Stimulated activated naive CD8-positive, alpha-beta T cell treated with anti-CD3 and anti-CD28 coated beads, Interleukin-15, amount 100 ng/mL, for 72 hours (primary cell): Measurements from ENCODE around the gene SP110.
"Not testable (repeated sequence)": the region's sequence is repeated elsewhere in the genome, so short reads cannot be mapped to it uniquely, and the experiment has no call there.

Source experiments
- ATAC-seq: fragments of 150-1000 bp; cut with Tn5 transposase; 2 replicates; pipeline ENCODE4 v1.10.0; 2021; ENCODE audit warnings: mild to moderate bottlenecking, moderate library complexity
- DNase-seq, 2 donors: peaks; one replicate each; pipeline ENCODE4 v3.0.0; 2021 to 2022
- H3K27ac Mint-ChIP-seq, 2 donors: one replicate each; pipeline ENCODE4 v1.8.0; 2022; ENCODE audit warnings: mild to moderate bottlenecking in 2 of 2, mixed read lengths in 2 of 2, moderate library complexity in 2 of 2
- H3K27me3 Mint-ChIP-seq: one replicate; pipeline ENCODE4 v1.8.0; 2022; ENCODE audit warnings: mixed read lengths
- H3K4me1 Mint-ChIP-seq: one replicate; pipeline ENCODE4 v1.8.0; 2022; ENCODE audit warnings: mild to moderate bottlenecking, mixed read lengths
- H3K4me3 Mint-ChIP-seq, 2 donors: one replicate each; pipeline ENCODE4 v1.8.0; 2022; ENCODE audit warnings: mild to moderate bottlenecking in 2 of 2, mixed read lengths in 2 of 2, moderate library complexity in 1 of 2
- H3K9me3 Mint-ChIP-seq, 2 donors: one replicate each; pipeline ENCODE4 v1.8.0; 2022; ENCODE audit warnings: mixed read lengths in 2 of 2

Gene SP110

DNA sequence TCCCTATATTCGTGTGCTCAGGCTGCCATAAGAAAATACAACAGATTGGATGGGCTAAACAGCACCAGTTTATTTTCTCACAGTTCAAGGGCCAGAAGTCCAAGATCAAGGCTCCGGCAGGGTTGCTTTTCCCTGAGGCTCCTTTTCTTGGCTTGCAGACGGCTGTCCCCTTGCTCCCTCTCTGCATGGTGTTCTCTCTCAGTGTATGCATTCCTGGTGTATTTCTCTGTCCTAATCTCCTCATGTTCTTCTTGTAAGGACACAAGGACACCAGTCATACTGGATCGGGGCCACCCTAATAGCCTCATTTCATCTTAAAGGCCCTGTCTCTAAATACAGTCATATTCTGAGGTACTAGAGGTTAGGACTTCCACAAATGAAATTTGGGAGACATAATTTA, 88.4 kb downstream of the SP110 start:
- peaks cover 8% of the 10 kb centered on the region for H3K27me3 Mint-ChIP-seq
- DNase-seq (no peak), ATAC-seq (no peak)
- no peak overlapping the region for H3K4me3 Mint-ChIP-seq
- no peak overlapping the region for H3K27ac Mint-ChIP-seq
- no peaks in the 10 kb centered on the region for H3K4me1 Mint-ChIP-seq
- no peaks in the 10 kb centered on the region for H3K9me3 Mint-ChIP-seq

DNA sequence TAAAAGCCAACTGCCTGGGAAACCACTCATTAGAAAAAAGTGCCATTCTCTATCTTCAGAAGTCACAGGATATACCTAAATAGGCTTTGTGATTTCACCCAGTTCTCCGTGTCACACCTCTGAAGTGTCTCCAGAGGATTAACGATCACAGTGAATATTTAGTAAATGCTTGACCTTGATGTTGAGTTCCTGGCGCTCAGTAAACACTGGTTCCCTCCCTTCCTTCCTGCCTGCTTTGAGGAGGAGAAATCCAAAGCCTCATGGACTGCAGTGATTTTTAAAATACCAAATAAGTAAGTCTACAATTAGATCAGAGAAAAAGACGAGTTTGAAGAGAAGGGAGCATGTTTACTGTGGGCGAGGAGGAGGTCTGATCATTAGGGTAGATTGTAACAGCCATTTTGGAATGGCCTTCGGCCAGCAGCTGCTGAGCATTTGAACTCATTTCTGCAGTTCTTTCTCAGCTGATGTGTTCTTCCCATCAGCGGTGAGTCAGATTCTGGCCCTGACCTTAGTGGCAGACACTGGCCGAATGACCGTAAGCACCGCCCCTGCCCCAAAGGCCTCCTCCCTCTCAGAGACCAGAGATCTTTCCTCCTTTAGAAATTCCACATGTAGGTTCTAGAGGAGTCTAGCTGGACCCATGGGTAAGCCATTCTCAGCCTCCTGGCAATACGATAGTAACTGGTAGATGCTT, 89.0 kb downstream of the SP110 start:
- Mint-ChIP-seq H3K27ac (no peak overlapping the region), H3K27me3 (peaks cover 8% of the 10 kb centered on the region), H3K4me1 (no peaks in the 10 kb centered on the region), H3K4me3 (no peak overlapping the region), H3K9me3 (no peaks in the 10 kb centered on the region)
- ATAC-seq = no peak
- no peak for DNase-seq

DNA sequence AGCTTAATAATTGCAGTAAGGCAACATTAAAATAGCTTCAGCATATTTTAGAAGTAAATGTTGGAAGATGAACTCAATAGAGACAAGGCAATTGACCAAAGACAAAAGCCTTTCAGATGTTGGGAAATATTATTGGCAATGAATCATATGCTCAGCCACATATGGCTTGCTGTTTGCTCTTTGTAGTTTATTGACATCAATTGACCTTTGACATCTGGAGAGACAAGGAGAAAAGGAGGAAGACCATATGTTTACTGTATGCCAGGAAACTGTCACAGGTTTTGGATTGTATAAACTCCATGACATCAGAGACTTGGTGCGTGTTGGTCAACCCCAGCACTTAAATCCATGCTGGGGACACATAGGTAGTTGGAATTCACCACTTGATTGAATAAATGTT, 90.4 kb downstream of the SP110 start:
- Mint-ChIP-seq H3K4me3 (no peak overlapping the region), H3K27me3 (peaks cover 8% of the 10 kb centered on the region), H3K9me3 (no peaks in the 10 kb centered on the region), H3K27ac (no peak overlapping the region), H3K4me1 (peaks cover 14% of the 10 kb centered on the region)
- ATAC-seq = no peak
- DNase-seq = no peak

DNA sequence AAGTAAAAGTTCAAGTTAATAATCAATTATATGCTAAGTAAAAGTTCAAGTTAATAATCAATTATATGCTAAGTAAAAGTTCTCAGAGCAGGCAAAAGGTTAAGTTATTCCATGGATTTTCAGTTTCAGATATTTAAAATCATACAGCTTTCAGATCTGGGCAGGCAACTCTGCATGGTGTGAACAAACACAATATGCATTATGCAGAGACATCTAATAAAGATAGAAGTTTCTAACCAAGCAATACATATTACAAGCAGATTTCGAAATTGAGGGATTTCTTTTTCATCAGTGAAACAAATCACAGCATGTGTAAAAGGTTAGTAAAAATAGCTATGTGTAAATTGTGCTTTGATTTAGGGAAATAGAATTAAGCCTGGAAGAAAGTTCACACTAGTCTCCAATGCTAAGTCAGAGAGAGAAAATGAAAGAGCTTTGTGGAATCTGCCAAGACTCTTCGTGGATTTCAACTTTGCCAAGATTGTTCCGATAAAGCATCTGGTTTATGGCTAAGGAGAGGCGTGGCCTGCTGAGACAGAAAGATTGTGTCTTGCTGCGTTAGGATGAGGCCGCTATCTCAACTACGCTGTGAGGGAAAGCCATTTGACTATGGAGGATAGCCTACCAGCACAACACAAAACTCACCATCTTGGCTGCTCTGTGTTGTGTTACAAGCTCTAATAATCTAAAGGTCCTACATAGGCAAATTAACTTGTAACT, 91.0 kb downstream of the SP110 start:
- no peak overlapping the region for H3K27ac Mint-ChIP-seq
- H3K27me3 Mint-ChIP-seq = peaks cover 8% of the 10 kb centered on the region
- no peak overlapping the region for H3K4me3 Mint-ChIP-seq
- no peaks in the 10 kb centered on the region for H3K9me3 Mint-ChIP-seq
- H3K4me1 Mint-ChIP-seq = peaks cover 17% of the 10 kb centered on the region
- no peak for DNase-seq
- no peak for ATAC-seq

DNA sequence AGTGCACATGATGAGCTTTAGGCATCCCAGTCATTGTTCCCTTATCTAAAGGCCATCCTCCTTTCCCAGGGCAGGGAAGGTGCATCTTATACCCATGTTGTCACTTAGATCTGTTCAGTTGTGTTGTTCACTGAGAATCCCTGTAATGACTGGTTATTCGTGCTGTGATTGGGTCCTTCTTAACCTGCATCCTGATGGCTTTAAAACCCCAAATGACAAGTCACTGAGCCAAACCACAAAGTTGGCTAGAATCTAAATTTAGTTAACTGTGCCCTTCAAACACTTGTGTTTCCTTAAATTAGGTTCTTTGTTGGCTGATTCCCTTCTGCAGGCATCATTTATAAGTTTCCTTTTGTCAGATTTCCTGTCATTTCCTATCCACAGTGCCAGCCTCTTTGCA, 92.6 kb downstream of the SP110 start:
- peaks cover 17% of the 10 kb centered on the region for H3K4me1 Mint-ChIP-seq
- H3K27me3 Mint-ChIP-seq = peaks cover 8% of the 10 kb centered on the region
- no peak for DNase-seq
- no peaks in the 10 kb centered on the region for H3K9me3 Mint-ChIP-seq
- no peak overlapping the region for H3K4me3 Mint-ChIP-seq
- no peak overlapping the region for H3K27ac Mint-ChIP-seq
- no peak for ATAC-seq

DNA sequence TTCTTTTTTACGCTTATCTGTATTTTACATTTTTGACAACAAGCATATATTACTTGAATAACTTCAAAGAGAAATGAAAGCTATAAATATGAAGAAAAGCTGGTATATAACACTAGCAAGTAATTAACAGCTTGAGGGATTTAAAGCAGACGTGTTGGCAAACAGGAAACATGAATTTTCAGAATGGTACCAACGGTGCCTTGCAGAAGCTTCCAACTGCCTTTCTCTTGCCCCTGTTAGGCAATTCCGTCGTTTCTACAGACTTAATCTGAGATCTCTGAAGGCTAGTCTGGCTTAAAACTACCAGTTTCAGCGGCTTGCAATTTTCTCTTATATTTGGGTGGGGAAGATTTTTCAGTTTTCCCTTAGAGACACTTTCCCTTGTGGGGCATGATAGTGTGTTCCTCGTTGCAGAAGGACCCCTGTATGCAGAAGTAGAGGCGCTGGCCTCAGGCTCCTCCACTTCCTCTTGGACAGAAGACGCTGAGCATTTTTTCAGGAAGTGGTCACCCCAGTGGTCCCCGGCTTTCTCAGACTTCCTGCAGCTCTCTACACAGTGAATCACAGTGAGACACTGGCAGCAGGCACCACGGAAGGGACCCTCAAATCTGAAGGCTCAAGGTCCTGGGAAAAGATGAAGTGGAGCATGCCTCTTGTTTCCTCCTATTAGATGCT, 94.9 kb downstream of the SP110 start:
- ATAC-seq = peak; percentile 79
- peak overlapping the region in 1 of 2 donors; percentile 37 for H3K27ac Mint-ChIP-seq

DNA sequence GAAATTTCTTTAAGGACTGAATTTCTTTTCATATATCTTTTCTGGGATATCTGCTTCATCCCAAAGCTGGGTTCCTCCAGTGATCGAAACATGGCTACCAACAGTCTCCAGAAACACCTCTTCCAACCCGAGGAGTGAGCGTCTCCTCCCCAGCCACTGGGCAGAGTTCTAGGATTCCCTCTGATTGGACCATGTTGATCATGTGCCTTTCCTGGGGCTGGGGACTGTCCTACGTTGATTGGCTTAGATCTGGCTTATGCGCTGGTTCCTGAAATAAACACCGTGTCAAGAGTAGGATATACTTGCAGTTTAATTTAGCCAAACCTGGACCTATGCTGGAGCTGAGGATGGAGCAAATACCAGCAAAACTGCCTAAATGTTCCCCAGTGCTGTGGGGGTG, 95.5 kb downstream of the SP110 start:
- H3K27ac Mint-ChIP-seq = no peak overlapping the region
- H3K9me3 Mint-ChIP-seq = peaks cover 7 to 10% of the 10 kb centered on the region in 2 donors
- peaks cover 17% of the 10 kb centered on the region for H3K4me1 Mint-ChIP-seq
- no peak overlapping the region for H3K4me3 Mint-ChIP-seq
- no peak for ATAC-seq
- DNase-seq = no peak
- H3K27me3 Mint-ChIP-seq = no peaks in the 10 kb centered on the region

More for the DNA sequence above, 94.9 kb downstream of the SP110 start:
- H3K4me3 Mint-ChIP-seq = peak overlapping the region; percentile 62 to 76
- H3K9me3 Mint-ChIP-seq = peaks cover 7 to 10% of the 10 kb centered on the region in 2 donors
- DNase-seq = peak in 1 of 2 donors; percentile 15
- peaks cover 17% of the 10 kb centered on the region for H3K4me1 Mint-ChIP-seq
- no peaks in the 10 kb centered on the region for H3K27me3 Mint-ChIP-seq

DNA sequence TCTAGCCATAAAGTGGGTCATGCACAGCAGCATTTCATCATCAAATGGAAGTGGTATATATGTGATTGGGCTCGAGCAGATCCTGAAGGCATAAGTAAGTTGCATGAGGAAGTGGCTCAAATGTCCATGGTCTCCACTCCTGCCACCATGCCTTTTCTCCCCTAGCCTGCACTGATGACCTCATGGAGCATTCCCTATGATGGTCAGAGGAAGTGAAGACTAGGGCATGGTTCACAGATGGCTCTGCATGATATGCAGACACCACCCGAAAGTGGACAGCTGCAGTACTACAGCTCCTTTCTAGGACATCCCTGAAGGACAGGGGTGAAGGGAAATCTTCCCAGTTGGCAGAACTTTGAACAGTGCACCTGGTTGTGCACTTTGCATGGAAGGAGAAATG, 99.4 kb downstream of the SP110 start:
- peaks cover 14% of the 10 kb centered on the region for H3K4me1 Mint-ChIP-seq
- not testable (repeated sequence) for H3K27me3 Mint-ChIP-seq, ATAC-seq, H3K4me3 Mint-ChIP-seq, DNase-seq
- peaks cover 7 to 15% of the 10 kb centered on the region in 2 donors for H3K9me3 Mint-ChIP-seq
- H3K27ac Mint-ChIP-seq = peak overlapping the region in 1 of 2 donors; percentile 4

DNA sequence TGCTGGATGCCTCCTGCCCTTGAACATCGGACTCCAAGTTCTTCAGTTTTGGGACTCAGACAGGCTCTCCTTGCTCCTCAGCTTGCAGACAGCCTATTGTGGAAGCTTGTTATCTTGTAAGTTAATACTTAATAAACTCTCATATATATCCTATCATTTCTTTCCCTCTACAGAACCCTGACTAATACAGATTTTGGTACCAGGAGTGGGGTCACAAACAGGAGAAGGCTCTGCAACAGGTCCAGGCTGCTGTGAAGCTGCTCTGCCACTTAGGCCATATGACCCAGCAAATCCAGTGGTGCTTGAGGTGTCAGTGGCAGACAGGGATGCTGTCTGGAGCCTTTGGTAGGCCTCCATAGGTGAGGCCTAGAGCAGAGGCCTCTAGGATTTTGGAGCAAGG, 100.0 kb downstream of the SP110 start:
- H3K9me3 Mint-ChIP-seq = peaks cover 7 to 15% of the 10 kb centered on the region in 2 donors

More for the DNA sequence above, 100.0 kb downstream of the SP110 start:
- H3K4me3 Mint-ChIP-seq, DNase-seq, H3K27ac Mint-ChIP-seq, H3K27me3 Mint-ChIP-seq, ATAC-seq, H3K4me1 Mint-ChIP-seq: not testable (repeated sequence)
